ENCODE measurements around the gene TOMT.

GRCh38 chr11:72125956-72126355 is 20.2 kb downstream of the TOMT start:
- no peak for TF ChIP-seq POLR2A (IDR thresholded peaks at IDR 0.05)
- TF ChIP-seq, protein P1, sequence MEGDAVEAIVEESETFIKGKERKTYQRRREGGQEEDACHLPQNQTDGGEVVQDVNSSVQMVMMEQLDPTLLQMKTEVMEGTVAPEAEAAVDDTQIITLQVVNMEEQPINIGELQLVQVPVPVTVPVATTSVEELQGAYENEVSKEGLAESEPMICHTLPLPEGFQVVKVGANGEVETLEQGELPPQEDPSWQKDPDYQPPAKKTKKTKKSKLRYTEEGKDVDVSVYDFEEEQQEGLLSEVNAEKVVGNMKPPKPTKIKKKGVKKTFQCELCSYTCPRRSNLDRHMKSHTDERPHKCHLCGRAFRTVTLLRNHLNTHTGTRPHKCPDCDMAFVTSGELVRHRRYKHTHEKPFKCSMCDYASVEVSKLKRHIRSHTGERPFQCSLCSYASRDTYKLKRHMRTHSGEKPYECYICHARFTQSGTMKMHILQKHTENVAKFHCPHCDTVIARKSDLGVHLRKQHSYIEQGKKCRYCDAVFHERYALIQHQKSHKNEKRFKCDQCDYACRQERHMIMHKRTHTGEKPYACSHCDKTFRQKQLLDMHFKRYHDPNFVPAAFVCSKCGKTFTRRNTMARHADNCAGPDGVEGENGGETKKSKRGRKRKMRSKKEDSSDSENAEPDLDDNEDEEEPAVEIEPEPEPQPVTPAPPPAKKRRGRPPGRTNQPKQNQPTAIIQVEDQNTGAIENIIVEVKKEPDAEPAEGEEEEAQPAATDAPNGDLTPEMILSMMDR (IDR thresholded peaks at IDR 0.05 in 4 of 5, conservative IDR thresholded peaks at IDR 0.05 in 1 of 5) = no peak

Measured in gastrocnemius medialis (tissue), 4 donors.